ENCODE results near the gene SLC39A11. TPM values are rescaled to one million over a fixed set of nuclear protein-coding genes. Genes with fewer than 3 reads are reported as not detected.

Gene SLC39A11
- total RNA-seq, 2 experiments from 2014 or later = 17.0 to 17.3 TPM

- no peaks in the 10 kb centered on the region for H3K9me3 Mint-ChIP-seq
- ChIA-PET POLR2A (no interaction called here), CTCF (interaction anchor here (1.3 kb wide), 1 partner anchor 128 kb away, joined by 3 read pairs; no protein-coding TSS in a partner anchor)
- peaks cover 4% of the 10 kb centered on the region for H3K36me3 Mint-ChIP-seq (ENCODE audit: low read depth)
- H3K27me3 Mint-ChIP-seq = peaks cover 46% of the 10 kb centered on the region
- no peak overlapping the region for H3K4me3 Mint-ChIP-seq
- DNase-seq = no peak
- H3K4me1 Mint-ChIP-seq = peaks cover 14% of the 10 kb centered on the region
- H3K27ac Mint-ChIP-seq = no peak overlapping the region
Observed at GRCh38 chr17:72598695-72599094, 493.8 kb downstream of the SLC39A11 start.

- Mint-ChIP-seq H3K4me1 (peaks cover 12% of the 10 kb centered on the region), H3K27me3 (peaks cover 52% of the 10 kb centered on the region), H3K27ac (no peak overlapping the region), H3K36me3 (ENCODE audit: low read depth) (peaks cover 5% of the 10 kb centered on the region), H3K9me3 (no peaks in the 10 kb centered on the region), H3K4me3 (peak overlapping the region; percentile 15)
- no peak for DNase-seq
- ChIA-PET POLR2A (no interaction called here), CTCF (no interaction called here)
Observed at GRCh38 chr17:72597354-72598087, 495.0 kb downstream of the SLC39A11 start.

Other genes with a start within 250 kb of the SLC39A11 start
- under 1 TPM in 1 of 2 experiments, not detected in 1; 0.03 TPM for gene SSTR2, start 72.3 kb upstream of the SLC39A11 start, total RNA-seq
- 10 to 100 TPM; 30.4 to 32.9 TPM for gene COG1, start 100.4 kb upstream of the SLC39A11 start, total RNA-seq
- gene CPSF4L, start 169.2 kb upstream of the SLC39A11 start, total RNA-seq = not detected
- gene CDC42EP4, start 219.3 kb upstream of the SLC39A11 start, total RNA-seq = 1 to 10 TPM; 3.6 to 3.8 TPM

Data from activated CD4-positive, alpha-beta memory T cell treated with anti-CD3 and anti-CD28 coated beads, Interleukin-2, amount 10 ng/mL, durations not matched to agents 7 days and 5 days (primary cell).